DMS153 (cell line): ENCODE data around the gene FRMD8.

Experiments
- DNase-seq: peaks from one replicate; lab custom pipeline; 2025; lab: John Stamatoyannopoulos, UW

The FRMD8 gene

DNA sequence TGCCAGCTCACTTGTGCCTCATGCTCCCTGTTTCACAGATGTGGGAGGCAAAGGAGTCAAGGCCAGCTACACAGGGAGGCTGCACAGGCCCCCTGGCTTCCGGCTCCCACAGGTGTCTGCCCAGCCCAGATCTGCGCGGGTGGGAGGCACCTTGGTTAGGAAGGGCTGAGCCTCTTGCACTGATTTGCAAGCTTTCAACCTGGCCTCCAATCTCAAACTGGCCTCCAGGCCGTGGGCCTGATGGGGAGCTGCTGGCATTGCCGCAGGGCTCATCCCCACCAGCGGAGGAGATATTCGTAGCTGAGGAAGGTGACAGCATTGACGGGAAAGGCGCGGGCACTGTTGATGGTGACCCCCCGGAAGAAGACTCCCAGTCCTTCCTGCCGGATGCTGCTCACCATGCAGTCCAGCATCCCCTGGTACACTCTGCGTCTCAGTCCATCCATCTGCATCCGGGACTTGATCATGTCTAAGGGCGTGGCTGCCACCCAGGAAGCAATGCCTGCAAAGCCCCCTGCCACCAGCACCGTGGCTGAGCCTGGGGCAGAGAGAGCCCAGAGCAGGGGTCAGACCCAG is 10.2 kb upstream of the FRMD8 start:
- no peak for DNase-seq

DNA sequence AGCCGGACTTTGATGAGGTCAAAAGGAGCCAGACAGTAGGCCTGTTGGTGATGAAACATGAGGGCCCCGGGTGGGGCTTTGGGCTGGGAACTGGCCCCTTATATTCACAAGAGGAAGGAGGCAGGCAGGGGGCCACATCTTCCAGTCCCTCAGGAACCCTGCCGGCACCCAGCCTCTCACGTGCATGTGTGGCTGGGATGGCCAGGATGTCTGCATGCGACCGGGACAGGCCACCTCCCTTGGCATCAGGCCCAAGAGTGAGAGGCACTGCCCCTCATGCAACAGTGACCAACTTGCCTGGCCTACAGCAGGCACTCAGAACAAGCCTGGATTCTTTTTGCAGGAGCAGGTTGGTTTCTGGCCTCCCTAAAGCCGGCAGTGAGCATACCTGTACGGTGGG is 9.4 kb upstream of the FRMD8 start:
- DNase-seq: no peak

DNA sequence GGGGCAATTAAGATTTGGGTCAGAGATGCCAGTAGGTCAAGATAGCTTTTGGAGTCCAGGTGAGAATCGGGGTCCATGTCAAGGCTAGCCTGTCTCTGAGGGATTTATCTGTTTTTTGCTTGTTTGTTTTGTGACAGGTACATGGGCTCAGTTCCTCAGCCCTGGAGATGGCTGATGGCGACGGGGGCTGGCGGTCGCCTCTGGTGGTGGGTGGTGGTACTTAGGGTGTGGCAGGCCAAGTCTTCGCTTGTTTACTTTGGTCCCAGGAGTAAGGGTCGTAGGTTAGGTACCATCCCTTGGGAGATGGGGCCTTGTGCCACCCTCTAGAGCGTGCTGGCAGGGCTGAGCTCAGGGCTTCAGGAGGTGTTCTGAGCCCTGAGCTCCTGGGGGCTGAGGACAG is 8.7 kb upstream of the FRMD8 start:
- no peak for DNase-seq

DNA sequence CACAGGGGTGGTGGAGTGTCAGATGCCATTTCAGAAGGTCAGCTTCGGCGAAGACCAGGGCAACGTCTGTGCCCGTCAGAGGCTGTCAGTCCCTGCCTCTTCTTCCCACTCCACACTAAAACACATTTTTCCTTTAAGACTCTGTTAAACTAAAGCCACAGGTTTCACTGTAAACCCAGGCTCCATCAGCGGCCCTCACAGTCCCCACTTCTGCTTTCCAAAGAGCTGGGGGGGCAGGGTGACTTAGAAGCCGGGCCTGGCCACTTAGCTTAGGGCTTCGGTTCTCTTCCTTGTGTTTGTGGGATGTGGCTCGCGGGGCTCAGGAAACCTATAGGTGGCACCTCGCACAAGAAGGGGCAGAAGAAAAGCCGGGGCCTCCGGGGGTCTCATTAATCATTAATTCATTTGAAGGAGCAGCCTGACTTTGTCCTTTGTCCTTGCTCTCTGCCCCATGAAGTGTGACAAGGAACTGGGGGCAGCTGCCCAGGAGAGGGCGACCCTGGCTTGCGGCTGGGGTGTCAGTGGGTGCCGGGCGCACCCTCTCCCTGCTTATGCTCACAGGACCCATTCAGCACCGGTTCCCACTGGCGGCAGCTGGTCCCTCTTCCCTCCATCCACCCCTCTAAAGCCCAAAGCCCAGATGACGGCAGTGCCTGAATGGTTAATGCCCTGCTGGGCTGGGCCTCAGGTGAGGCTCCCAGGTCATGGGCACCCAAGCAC is 8.1 kb upstream of the FRMD8 start:
- DNase-seq: no peak

DNA sequence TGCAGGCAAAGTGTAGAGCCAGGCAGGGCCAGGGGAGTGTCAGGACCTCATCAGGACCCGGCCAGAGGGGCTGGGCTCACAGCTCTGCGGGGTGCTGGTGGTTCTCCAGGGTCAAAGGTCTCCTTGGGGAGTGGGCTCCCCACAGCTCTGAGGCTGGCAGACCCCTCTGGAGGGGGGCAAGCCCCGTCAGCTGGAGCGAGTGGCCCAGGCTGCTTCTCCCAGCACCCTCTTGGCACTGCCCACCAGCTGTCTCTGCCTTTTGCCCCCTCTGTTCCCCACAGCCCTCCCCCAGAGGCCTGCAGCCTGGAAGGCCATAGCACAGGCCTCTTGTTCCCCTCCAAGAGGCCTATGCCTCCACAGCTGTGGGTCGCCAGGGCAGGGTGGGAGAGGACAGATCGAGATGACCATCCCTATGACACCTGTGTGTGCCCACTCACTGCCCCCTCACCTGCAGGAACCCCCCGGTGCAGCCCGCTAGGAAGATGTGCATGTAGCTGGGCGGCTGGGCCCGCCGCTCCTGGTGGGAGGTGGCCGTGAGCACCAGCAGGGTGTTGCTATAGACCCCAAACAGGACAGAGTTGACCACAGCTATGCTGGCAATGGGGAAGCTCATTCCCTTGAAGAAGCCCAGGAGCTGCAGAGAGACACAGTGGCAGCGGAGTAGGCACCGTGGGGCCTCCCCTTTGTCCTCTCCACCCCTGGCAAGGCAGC is 7.4 kb upstream of the FRMD8 start:
- no peak for DNase-seq

DNA sequence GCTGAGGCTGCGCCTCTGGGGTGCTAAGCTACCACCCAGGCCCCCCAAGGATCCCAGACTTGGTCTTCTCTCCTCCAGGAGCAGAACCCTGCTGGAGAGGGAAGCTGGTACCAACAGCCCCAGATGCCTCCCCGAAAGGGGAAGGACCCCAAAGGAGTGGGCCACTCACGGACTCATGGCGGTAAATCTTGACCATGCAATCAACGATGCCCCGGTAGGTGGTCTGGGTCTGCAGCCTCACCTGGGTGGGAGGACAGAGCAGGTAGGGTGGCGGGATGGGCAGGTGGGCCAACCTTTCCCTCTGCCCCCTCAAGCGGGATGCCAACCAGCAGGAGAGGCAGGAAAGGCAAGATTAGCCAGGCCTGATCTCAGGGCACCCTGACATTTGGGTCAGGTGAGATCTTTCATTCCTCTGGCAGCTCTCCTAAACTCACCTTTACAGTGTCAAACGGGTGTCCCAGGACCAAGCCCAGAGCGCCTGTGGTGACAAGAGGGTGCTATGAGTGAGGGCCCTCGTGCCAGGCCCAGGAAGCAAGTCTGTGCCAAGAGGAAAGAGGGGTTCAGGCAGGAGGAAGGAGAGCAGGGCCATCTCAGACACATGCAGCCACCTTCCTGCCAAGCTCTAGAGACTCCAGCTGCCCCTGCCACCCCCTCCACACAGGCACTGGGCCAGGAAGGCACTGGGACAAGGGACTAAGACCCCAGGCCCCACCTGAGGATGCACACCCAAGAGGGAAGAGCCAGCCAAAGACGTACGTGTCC is 6.6 kb upstream of the FRMD8 start:
- no peak for DNase-seq

DNA sequence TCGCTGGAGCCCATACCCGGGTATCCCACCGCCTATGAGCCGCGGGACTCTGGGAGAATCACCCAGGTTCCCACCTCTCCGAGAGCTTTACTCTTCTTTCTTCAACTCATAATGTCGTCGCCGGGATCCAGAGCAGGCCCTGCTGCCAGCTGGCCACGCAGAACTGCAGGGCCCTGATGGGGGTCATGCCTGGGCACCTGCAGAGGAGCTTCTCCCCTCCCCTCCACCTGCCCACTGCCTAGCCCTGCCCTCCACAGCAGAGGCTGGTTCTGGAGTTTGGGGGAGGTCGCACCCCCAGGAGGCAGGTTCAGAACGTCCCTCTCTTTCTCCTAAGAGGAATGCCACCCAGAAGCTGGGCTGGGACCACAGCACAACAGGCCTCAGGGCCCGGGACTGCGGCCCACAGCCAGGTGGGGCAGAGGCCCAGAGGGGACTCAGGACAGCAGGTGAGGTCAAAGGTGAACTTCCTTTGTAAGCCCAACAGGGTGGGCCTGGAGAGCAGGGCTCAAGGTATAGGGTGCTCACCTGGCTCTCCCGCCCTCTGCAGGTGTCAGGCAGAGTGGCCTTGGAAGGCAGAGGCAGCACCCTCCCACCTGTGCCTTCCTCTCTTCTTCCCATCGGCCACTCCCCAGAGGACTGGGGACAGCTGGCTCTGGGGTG is 5.8 kb upstream of the FRMD8 start:
- DNase-seq: no peak

DNA sequence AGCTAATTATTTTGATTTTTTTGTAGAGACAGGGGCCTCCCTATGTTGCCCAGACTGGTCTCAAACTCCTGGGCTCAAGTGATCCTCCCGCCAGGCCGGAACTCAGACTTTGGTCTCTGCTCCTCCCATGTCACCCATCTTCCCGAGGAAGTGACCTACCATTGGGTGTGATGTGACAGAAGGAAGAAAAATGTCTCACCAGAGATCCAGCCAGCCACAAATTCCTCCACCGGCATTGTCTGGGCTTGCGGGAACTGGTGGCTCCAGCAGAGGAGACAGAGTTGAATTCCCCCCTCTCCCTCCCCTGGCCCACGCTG is 4.8 kb upstream of the FRMD8 start:
- DNase-seq: no peak

DNA sequence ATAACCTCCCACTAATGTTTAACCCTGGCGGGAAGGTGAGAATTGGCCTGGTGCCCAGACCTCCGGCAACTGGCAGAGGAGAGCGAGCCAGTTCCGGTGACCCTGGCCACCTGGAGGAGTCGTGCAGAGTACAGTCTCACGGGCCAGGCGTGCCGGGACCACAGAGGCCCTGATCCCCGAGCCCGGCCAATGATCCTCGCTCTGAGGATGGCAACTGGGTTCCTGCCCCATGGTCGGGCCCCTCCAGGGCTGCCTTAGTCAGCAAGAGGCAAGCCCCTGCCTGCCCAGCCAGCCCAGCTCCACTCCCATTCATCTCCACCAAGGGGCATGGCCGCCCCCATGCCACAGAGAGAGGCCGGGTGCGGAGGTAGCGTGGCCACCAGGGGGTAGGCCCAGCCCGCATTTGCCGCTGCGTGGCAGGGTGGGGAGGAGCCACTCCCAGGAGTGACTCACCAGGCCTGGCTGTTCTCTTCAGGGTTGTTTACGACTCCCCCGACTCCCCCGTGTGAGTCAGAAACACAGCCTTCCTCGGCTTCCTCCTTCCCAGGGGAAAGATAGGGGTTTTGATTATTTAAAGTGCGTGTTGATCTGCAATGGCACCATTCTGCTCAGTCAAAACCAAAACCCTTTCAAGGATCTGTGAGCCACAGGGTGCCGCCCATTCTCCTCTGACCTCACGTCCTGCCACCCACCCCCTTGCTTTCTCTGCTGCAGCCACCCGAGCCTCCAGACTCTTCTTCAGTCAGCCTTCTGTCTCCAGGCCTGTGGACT is 4.2 kb upstream of the FRMD8 start, which contains the start of gene SLC25A45:
Gene SLC25A45, minus strand, starts transcription at position 614 of the 771 bp plus-strand sequence. CDS start 695 bp downstream, outside the sequence.
- DNase-seq: peak; percentile 89

DNA sequence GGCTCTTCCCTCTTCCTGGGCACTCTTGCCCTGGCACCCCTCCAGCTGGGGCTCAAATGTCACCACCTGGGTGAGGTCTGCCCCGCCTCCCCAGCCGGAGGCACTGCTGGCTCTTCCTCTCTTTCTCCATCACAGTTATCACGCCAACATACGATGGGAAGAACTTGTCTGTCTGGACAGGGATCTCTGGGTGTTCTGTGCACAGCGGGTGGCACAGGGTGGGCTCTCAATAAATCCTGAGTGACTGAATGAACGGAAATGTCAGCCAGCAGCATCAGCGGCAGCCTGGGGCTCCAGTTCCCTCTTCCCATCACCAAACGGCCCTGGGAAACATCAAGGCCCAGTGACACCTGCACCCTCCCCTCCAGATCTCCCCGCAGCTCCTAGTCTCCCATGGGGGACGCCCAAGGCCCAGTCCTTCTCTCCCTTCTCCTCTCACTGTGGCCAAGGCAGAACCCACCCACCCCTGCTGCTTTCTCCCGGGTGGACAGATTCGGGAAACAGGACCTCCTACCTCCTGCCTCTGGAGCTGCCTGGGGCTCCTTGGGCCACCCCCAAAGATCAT is 3.6 kb upstream of the FRMD8 start:
- DNase-seq: peak; percentile 94

DNA sequence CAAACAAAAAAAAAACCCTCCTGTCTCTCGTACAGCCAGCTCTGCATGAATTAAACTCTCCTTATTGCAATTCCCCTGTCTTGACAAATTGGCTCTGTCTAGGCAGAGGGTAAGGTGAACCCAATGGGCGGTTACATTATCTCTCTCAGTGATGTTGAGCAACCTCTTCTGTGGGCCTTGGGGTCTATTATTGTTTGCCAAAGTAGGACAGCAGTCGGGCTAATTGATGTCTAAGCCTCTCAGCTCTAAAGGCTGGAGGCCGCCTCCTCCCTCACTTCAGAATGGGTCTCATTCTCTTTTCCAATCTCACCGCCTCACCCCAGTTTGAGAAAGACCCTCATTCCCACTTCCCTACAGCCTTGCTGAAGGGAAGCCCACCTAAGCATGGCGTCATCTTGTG is 2.7 kb upstream of the FRMD8 start:
- no peak for DNase-seq

DNA sequence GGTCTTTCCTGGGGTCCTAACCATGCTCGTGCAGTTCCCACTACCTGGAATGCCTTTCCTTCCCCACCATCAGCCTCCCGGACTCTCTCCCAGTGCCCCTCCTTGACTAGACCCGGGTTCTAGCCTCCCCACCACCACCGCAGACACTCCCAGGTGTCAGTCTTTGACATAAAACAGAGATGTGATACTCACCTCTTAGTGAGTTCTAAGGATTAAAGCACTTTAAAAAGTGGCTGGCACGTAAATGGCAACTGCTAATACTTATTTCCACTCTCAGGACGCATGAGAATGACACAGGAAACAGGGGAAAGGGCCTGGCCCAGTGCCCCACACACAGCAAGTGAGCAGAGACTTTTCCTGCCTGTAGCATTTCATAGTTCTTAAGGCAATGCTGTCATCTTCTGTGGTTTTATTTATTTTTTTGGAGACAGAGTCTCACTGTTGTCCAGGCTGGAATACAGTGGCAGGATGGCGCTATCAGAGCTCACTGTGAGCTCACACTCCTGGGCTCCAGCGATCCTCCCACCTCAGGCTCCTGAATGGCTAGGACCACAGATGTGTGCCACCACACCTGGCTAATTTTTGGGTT is 2.0 kb upstream of the FRMD8 start:
- DNase-seq: no peak

DNA sequence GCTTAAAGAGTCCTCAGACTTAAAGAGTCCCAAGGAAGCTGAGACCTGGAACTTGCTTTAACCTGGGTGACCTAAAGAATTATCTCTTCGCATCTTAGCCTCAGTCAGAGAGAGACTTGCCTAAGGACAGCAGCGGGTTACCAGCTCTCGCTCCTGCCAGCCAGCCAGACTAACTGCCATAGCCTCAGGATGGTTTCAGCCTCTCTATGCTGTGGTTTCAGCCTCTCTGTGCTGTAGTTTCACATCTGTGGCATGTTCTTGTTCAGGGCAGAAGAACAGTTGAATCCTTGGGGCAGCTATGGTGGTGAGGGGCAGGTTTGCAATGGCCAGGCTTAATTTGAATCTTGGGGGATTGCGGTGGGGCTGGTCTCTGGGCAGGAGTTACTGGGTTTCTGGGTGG is 2.3 kb downstream of the FRMD8 start:
- no peak for DNase-seq

DNA sequence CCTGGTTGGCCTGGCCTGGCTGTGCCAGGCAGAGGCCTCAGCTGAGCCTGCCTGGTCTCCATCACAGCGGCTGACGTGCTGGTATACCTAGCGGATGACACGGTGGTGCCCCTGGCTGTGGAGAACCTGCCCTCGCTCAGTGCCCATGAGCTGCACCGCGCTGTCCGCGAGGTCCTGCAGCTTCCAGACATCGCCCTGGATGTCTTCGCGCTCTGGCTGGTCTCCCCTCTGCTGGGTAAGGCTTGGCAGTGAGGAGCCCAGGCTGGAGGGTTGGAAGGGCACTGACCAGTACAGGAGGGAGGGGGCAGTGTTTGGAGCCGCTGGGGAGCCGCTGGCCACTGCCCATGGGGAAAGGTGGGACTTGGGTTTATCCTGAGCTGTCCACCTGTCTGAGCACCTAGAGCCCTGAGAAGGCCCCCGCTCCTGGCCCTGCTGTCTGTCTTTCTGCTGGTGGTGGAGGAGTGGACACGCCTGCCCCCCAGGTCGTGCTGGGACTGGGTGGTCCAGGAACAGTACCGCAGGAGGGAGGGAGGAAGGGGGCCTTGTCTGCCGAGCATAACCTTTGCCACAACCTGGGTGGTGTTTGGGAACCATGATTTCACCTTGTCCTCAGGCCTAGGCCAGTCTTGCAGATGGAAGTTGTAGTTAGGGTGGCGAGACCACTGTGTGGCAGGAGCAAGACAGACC is 3.0 kb downstream of the FRMD8 start:
- DNase-seq: no peak

DNA sequence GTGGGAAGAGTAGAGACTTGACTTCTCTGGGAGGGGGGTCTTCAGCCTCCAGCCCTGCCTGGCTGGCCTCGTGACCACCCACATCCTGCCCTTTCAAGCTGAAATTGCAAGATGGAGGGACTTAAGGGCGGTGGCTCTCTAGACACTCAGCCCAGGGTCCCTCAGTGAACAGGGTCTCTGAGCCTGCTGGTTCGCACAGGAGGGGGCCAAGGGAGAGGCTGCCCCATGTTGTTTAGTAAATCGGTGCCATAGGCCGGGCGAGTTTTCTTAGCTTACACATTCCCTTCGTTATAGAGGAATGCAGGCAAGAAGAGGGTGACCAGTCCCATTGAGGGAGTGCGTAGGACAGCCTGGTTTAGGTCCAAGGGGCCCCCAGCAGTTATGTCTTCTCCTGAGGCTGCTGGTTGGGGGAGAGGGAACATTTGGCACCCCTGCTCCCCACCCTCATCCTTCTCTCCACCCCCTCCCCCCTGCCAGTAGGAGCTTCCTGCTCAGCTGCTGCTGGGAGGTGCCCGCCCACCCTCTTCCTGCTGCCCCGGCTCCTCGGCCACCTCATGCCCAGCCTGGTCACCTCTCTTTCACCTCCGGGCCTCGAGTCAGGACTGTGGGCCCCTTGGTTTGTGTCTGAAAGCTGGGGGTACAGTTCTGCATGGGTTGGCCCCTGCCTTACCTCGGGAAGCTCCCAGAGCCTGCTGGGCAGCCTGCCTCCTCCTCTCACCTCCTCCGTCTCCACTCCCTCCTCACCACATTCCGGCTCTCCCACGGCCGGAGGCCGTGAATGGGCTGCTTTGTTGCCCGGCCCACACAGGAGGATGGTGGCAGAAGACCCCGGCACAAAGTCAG is 3.9 kb downstream of the FRMD8 start:
- no peak for DNase-seq

DNA sequence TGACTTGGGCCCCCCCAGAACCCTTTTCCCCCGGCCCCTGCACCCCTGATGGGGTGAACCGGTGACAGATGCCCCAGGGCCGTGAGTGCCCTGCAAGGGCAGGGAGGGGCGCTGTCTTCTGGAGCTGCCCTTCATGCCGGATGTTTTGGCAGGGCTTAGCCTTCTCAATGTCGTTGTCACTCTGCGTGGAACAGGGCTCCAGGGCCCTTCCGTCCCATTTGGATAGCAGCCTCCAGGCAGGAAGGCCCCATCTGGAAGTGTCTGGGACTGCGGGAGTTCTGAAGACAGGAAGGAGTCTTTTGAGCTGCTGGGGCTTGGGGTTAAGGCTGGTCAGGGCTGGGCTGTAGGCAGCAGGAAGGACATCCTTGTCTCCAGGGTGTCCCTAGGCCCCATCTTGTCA is 4.6 kb downstream of the FRMD8 start:
- no peak for DNase-seq

DNA sequence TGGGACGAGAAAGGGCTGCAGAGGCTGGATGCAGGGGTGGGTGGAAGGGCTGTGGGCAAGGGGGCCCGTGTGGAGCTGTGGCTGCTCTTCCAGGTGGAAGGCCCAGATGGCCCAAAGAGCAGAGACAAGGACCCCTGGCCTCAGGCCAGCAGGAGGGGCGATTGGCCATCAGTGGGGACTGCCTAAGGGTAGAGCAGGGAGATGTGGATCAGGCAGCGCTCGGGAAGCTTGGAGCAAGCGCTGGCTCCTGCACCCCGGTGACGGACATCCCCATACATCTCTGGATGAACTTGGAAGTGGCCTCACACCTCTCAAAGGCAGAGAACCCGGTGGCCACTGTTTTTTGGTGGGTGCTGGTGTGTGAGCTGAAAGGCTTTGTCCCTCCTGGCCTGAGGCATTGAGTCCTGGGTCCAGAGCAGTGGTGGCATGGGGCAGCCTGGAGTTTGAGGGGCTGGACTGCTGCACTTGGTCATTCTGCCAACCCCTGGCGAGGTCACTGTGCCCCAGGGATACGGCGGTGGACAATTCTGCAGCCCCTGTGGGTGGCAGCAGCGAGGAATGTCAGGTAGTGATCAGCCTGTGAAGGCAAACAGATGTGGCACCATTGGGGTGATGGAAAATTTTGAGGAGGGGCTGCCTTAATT is 5.9 kb downstream of the FRMD8 start:
- no peak for DNase-seq

DNA sequence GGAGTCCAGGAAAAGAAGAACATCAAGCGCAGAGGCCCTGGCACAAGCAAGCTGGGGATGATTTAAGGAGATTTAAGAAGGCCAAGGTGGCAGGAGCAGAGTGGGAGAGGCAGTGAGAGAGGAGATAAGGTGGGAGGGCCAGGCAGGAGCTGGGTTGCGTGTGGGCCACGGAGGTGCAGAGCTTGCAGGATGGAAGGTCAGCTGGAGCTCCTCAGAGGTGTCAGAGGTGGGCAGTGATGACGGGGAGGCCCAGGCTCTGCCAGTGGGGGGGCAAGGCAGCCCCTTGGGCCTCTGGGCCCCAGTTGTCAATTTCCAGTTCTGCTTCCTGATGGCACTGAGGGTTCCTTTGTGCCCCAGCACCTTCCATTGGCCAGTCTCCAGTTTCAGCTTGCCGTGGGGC is 6.5 kb downstream of the FRMD8 start:
- no peak for DNase-seq
